ENCODE results near the gene PRRX1. TPM values are rescaled to one million over a fixed set of nuclear protein-coding genes. Genes with fewer than 3 reads are reported as not detected.

PRRX1 gene
- total RNA-seq, 1 experiment from 2014 or later, result 4.5 TPM

- BruUV-seq (replicated peaks), result no TSS peak
These were observed 23.4 kb upstream of the PRRX1 start for GRCh38 chr1:170640581-170640980.

GRCh38 chr1:170657275-170657853 is 6.6 kb upstream of the PRRX1 start:
- H3K4me1 ChIP-seq (ENCODE audit: insufficient read depth, low read length, poor library complexity, severe bottlenecking), result peaks cover 6% of the 10 kb centered on the region
- DNase-seq (ENCODE audit: low spot score), result no peak
- BruUV-seq (replicated peaks), result no TSS peak
- H3K27me3 ChIP-seq (replicated peaks; ENCODE audit: insufficient read depth, low read depth, low read length, poor library complexity), result peaks cover 25% of the 10 kb centered on the region
- no peak overlapping the region for H3K27ac ChIP-seq (ENCODE audit: low read depth, low read length, poor library complexity, severe bottlenecking)
- CTCF ChIA-PET, result interaction anchor here (0.6 kb wide), 1 partner anchor 32 kb away, joined by 4 read pairs; no protein-coding TSS in a partner anchor
- H3K4me3 ChIP-seq (ENCODE audit: low read depth, low read length, poor library complexity, severe bottlenecking), result no peak overlapping the region
- H3K36me3 ChIP-seq (ENCODE audit: insufficient read depth, low read length, poor library complexity, severe bottlenecking), result no peaks in the 10 kb centered on the region
- no peaks in the 10 kb centered on the region for H3K9me3 ChIP-seq (ENCODE audit: low read depth, low read length, poor library complexity, severe bottlenecking)
- intact Hi-C loops (cut with micrococcal nuclease; ENCODE audit: unreplicated experiment), result no loop called here
- POLR2A ChIA-PET (ENCODE audit: low non-redundant PET), result no interaction called here
- TF ChIP-seq CTCF (conservative IDR thresholded peaks at IDR 0.05; ENCODE audit: low read depth, low read length) (no peak), EZH2 (IDR thresholded peaks at IDR 0.05; ENCODE audit: borderline replicate concordance, low read depth, low read length, poor library complexity, severe bottlenecking) (no peak)

More at GRCh38 chr1:170640581-170640980, 23.4 kb upstream of the PRRX1 start:
- H3K4me3 ChIP-seq (ENCODE audit: low read depth, low read length, poor library complexity, severe bottlenecking), result no peak overlapping the region
- TF ChIP-seq EZH2 (IDR thresholded peaks at IDR 0.05; ENCODE audit: borderline replicate concordance, low read depth, low read length, poor library complexity, severe bottlenecking), result no peak
- TF ChIP-seq CTCF (conservative IDR thresholded peaks at IDR 0.05; ENCODE audit: low read depth, low read length), result no peak
- no peaks in the 10 kb centered on the region for H3K36me3 ChIP-seq (ENCODE audit: insufficient read depth, low read length, poor library complexity, severe bottlenecking)
- ChIA-PET CTCF (no interaction called here), POLR2A (ENCODE audit: low non-redundant PET) (interaction anchor here (0.7 kb wide), 1 partner anchor 1921 kb away, joined by 3 read pairs; no protein-coding TSS in a partner anchor)
- no peaks in the 10 kb centered on the region for H3K27me3 ChIP-seq (replicated peaks; ENCODE audit: insufficient read depth, low read depth, low read length, poor library complexity)
- H3K4me1 ChIP-seq (ENCODE audit: insufficient read depth, low read length, poor library complexity, severe bottlenecking), result no peaks in the 10 kb centered on the region
- intact Hi-C loops (cut with micrococcal nuclease; ENCODE audit: unreplicated experiment), result no loop called here
- no peaks in the 10 kb centered on the region for H3K9me3 ChIP-seq (ENCODE audit: low read depth, low read length, poor library complexity, severe bottlenecking)
- no peak overlapping the region for H3K27ac ChIP-seq (ENCODE audit: low read depth, low read length, poor library complexity, severe bottlenecking)
- no peak for DNase-seq (ENCODE audit: low spot score)

- intact Hi-C loops (cut with micrococcal nuclease; ENCODE audit: unreplicated experiment), result loop anchor here (5.0 kb wide), 1 partner anchor 127 kb away; the partner anchor contains the start of gene GORAB
- CTCF ChIA-PET, result no interaction called here
- no peak overlapping the region for H3K4me3 ChIP-seq (ENCODE audit: low read depth, low read length, poor library complexity, severe bottlenecking)
These were observed 4.4 kb upstream of the PRRX1 start for GRCh38 chr1:170659399-170660035.

More at GRCh38 chr1:170659399-170660035, 4.4 kb upstream of the PRRX1 start:
- BruUV-seq (replicated peaks), result no TSS peak
- Histone ChIP-seq H3K27me3 (replicated peaks; ENCODE audit: insufficient read depth, low read depth, low read length, poor library complexity) (peaks cover 46% of the 10 kb centered on the region), H3K27ac (ENCODE audit: low read depth, low read length, poor library complexity, severe bottlenecking) (no peak overlapping the region), H3K36me3 (ENCODE audit: insufficient read depth, low read length, poor library complexity, severe bottlenecking) (no peaks in the 10 kb centered on the region), H3K9me3 (ENCODE audit: low read depth, low read length, poor library complexity, severe bottlenecking) (no peaks in the 10 kb centered on the region), H3K4me1 (ENCODE audit: insufficient read depth, low read length, poor library complexity, severe bottlenecking) (peaks cover 15% of the 10 kb centered on the region)
- no peak for DNase-seq (ENCODE audit: low spot score)
- TF ChIP-seq EZH2 (IDR thresholded peaks at IDR 0.05; ENCODE audit: borderline replicate concordance, low read depth, low read length, poor library complexity, severe bottlenecking), result no peak
- TF ChIP-seq CTCF (conservative IDR thresholded peaks at IDR 0.05; ENCODE audit: low read depth, low read length), result no peak
- POLR2A ChIA-PET (ENCODE audit: low non-redundant PET), result no interaction called here
